HepG2 (cell line): Measurements from ENCODE around the gene TNRC18. TPM values are rescaled to one million over a fixed set of nuclear protein-coding genes. Genes with fewer than 3 reads are reported as not detected.

Source experiments
- HNF1A ChIP-seq, 2 experiments: sonication (generic) in 1 of 2; formaldehyde crosslinking in 1 of 2; IDR thresholded peaks; 2 replicates each; pipeline versions ENCODE4 v1.4.0 to v1.6.1; 2016 to 2020; ENCODE audit warnings: borderline replicate concordance in 1 of 2, low read depth in 1 of 2, mild to moderate bottlenecking in 1 of 2, missing genetic modification reagents in 1 of 2
- NFYB ChIP-seq: sonication (generic); formaldehyde crosslinking; IDR thresholded peaks from 2 replicates; pipeline ENCODE4 v1.4.0; 2020; ENCODE audit warnings: missing genetic modification reagents
- TCF7L2 ChIP-seq: IDR thresholded peaks from 2 replicates; pipeline ENCODE4 v1.6.1; 2011; ENCODE audit warnings: mild to moderate bottlenecking, low read depth, low read length, moderate library complexity
- ZBTB33 ChIP-seq: sonication (generic); formaldehyde crosslinking; IDR thresholded peaks from 2 replicates; pipeline ENCODE4 v1.4.0; 2020; ENCODE audit warnings: missing genetic modification reagents
- ZBTB38 ChIP-seq: sonication (generic); formaldehyde crosslinking; IDR thresholded peaks from 2 replicates; pipeline ENCODE4 v1.5.1; 2020; ENCODE audit warnings: mild to moderate bottlenecking, missing genetic modification reagents
- ZMYM4 ChIP-seq: sonication (generic); formaldehyde crosslinking; IDR thresholded peaks from 2 replicates; pipeline ENCODE4 v1.8.1; 2023; ENCODE audit warnings: mild to moderate bottlenecking, missing genetic modification reagents
- ZNF749 ChIP-seq: sonication (generic); formaldehyde crosslinking; IDR thresholded peaks from 2 replicates; pipeline ENCODE4 v1.8.0; 2022; ENCODE audit warnings: mild to moderate bottlenecking, missing genetic modification reagents, moderate library complexity, borderline replicate concordance
- polyA plus RNA-seq, 8 experiments: library from polyadenylated mRNA; depleted of rRNA in 3 of 8; stranded (reverse) in 7 of 8; unstranded in 1 of 8; fragments of >200 nt; fragmentation: Illumina TruSeq in 4 of 8; extraction: Trizol in 4 of 8; gene quantifications; 2 replicates each; pipeline versions ENCODE4 v1.2.1 to v1.2.3, GENCODE V29; 2011 to 2016; ENCODE audit warnings: low read depth in 4 of 8, missing spikeins in 1 of 8, mixed read lengths in 1 of 8; ENCODE audit not compliant: insufficient read depth in 1 of 8
- total RNA-seq, 5 experiments: library from RNA; depleted of rRNA; stranded (reverse); fragments of >200 nt; fragmentation: Illumina TruSeq; extraction: Trizol; gene quantifications; 2 replicates each; pipeline ENCODE4 v1.2.3, GENCODE V29; 2016; ENCODE audit warnings: low read depth in 1 of 5
- TF ChIP-seq, protein P1 (sequence below): sonication (generic); formaldehyde crosslinking; conservative IDR thresholded peaks from 2 replicates; pipeline ENCODE4 v1.4.0; 2020; ENCODE audit warnings: missing genetic modification reagents

Gene TNRC18
- total and polyA plus RNA-seq, 2 of the 13 experiments (the other 11 are each of a cell fraction or from before 2014, with no cell fraction given), result 11.7 to 17.4 TPM

GRCh38 chr7:5422396-5423305 lies 983 bp downstream of the TNRC18 start (continued):
- TF ChIP-seq HNF1A (IDR thresholded peaks at IDR 0.05; ENCODE audit: low read depth) (no peak), HNF1A (CRISPR knock-in tag; IDR thresholded peaks at IDR 0.05; ENCODE audit: borderline replicate concordance) (no peak), TCF7L2 (no peak), ZBTB38 (no peak), ZBTB33 (CRISPR knock-in tag) (no peak), ZNF749 (CRISPR knock-in tag) (no peak), ZMYM4 (CRISPR knock-in tag) (no peak), NFYB (CRISPR knock-in tag) (no peak)
- TF ChIP-seq, protein P1, sequence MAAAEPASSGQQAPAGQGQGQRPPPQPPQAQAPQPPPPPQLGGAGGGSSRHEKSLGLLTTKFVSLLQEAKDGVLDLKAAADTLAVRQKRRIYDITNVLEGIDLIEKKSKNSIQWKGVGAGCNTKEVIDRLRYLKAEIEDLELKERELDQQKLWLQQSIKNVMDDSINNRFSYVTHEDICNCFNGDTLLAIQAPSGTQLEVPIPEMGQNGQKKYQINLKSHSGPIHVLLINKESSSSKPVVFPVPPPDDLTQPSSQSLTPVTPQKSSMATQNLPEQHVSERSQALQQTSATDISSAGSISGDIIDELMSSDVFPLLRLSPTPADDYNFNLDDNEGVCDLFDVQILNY (CRISPR knock-in tag), result no peak
